ENCODE results near the gene BMPER. TPM values are rescaled to one million over a fixed set of nuclear protein-coding genes. Genes with fewer than 3 reads are reported as not detected.

Gene BMPER
- total and polyA plus RNA-seq, 8 donors, result 7.4 to 47.7 (median 39.6) TPM

GRCh38 chr7:34061149-34061548 is 155.8 kb downstream of the BMPER start:
- Histone ChIP-seq H3K27me3 (no peaks in the 10 kb centered on the region), H3K27ac (peak overlapping the region in 1 of 2 donors; percentile 37), H3K9me3 (no peaks in the 10 kb centered on the region), H3K36me3 (no peaks in the 10 kb centered on the region), H3K4me1 (peaks cover 2 to 6% of the 10 kb centered on the region in 2 donors), H3K4me3 (no peak overlapping the region)
- TF ChIP-seq, protein P1, sequence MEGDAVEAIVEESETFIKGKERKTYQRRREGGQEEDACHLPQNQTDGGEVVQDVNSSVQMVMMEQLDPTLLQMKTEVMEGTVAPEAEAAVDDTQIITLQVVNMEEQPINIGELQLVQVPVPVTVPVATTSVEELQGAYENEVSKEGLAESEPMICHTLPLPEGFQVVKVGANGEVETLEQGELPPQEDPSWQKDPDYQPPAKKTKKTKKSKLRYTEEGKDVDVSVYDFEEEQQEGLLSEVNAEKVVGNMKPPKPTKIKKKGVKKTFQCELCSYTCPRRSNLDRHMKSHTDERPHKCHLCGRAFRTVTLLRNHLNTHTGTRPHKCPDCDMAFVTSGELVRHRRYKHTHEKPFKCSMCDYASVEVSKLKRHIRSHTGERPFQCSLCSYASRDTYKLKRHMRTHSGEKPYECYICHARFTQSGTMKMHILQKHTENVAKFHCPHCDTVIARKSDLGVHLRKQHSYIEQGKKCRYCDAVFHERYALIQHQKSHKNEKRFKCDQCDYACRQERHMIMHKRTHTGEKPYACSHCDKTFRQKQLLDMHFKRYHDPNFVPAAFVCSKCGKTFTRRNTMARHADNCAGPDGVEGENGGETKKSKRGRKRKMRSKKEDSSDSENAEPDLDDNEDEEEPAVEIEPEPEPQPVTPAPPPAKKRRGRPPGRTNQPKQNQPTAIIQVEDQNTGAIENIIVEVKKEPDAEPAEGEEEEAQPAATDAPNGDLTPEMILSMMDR (IDR thresholded peaks at IDR 0.05), result no peak
- ATAC-seq (peak; percentile 46), DNase-seq (no peak)
- intact Hi-C loops (cut with DNase I), result no loop called here

GRCh38 chr7:34062341-34062740 is 157.0 kb downstream of the BMPER start:
- ATAC-seq (no peak), DNase-seq (no peak)
- TF ChIP-seq, protein P1 (IDR thresholded peaks at IDR 0.05), result no peak
- Histone ChIP-seq H3K27me3 (no peaks in the 10 kb centered on the region), H3K27ac (no peak overlapping the region), H3K36me3 (no peaks in the 10 kb centered on the region), H3K9me3 (no peaks in the 10 kb centered on the region), H3K4me1 (peaks cover 2 to 6% of the 10 kb centered on the region in 2 donors), H3K4me3 (no peak overlapping the region)
- intact Hi-C loops (cut with DNase I), result no loop called here

- no peaks in the 10 kb centered on the region for H3K9me3 ChIP-seq
- ATAC-seq (no peak), DNase-seq (no peak)
- no peaks in the 10 kb centered on the region for H3K27me3 ChIP-seq
- peaks cover 2 to 6% of the 10 kb centered on the region in 2 donors for H3K4me1 ChIP-seq
- no peaks in the 10 kb centered on the region for H3K36me3 ChIP-seq
- no peak overlapping the region for H3K27ac ChIP-seq
- intact Hi-C loops (cut with DNase I), result no loop called here
- TF ChIP-seq, protein P1 (IDR thresholded peaks at IDR 0.05), result no peak
- no peak overlapping the region for H3K4me3 ChIP-seq
Measured at GRCh38 chr7:34062826-34063225, 157.5 kb downstream of the BMPER start.

DNA sequence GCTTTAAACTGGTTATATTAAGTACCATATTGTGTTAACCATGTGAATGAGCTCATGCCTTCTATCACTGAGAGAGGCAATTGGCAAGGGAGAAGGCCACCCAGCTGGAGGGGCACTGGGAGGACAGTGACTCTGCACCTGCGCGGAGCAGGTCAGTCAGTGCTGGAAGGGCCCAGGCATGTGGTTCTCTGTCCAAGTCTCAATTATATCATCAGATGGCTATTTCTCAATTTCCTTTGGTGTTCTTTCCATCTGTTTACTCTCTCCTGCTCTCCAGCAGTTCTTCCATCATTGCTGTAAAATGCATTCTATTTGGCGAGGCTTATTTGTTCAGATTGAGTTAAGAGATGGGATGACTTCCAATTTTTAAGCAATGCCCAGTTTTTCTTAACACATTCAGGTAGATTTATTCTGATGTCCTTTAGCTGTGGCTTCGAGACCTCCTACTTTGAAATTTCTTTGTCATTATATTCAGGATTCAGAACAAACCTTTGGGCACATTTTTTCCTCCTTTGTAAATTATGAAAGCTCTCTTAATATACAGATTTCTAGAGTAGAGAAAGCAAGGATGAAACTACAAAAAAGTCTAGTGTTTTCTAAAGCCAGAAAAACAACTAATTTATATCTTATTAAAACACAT is 159.3 kb downstream of the BMPER start:
- Histone ChIP-seq H3K4me3 (no peak overlapping the region), H3K9me3 (no peaks in the 10 kb centered on the region), H3K27me3 (no peaks in the 10 kb centered on the region), H3K27ac (no peak overlapping the region), H3K36me3 (no peaks in the 10 kb centered on the region), H3K4me1 (peaks cover 2 to 6% of the 10 kb centered on the region in 2 donors)
- TF ChIP-seq, protein P1 (IDR thresholded peaks at IDR 0.05), result no peak
- peak; percentile 34 for ATAC-seq
- peak in 1 of 4 donors; percentile 55 for DNase-seq
- intact Hi-C loops (cut with DNase I), result no loop called here

- Histone ChIP-seq H3K36me3 (no peaks in the 10 kb centered on the region), H3K4me3 (no peak overlapping the region), H3K27ac (no peak overlapping the region), H3K4me1 (peaks cover 0 to 10% of the 10 kb centered on the region in 2 donors), H3K27me3 (no peaks in the 10 kb centered on the region), H3K9me3 (no peaks in the 10 kb centered on the region)
- intact Hi-C loops (cut with DNase I), result no loop called here
- TF ChIP-seq, protein P1 (IDR thresholded peaks at IDR 0.05), result no peak
- DNase-seq (no peak), ATAC-seq (no peak)
Measured at GRCh38 chr7:34066411-34066810, 161.1 kb downstream of the BMPER start.

Measured in left lung (tissue), 10 donors.